GM21526 (cell line): Measurements from ENCODE around the gene SELP.

Experiments
- ATAC-seq: cut with Tn5 transposase; IDR thresholded peaks from one replicate; pipeline ENCODE4 v1.9.1; 2021; ENCODE audit warnings: moderate library complexity; ENCODE audit not compliant: unreplicated experiment, low FRiP score

Gene SELP

DNA sequence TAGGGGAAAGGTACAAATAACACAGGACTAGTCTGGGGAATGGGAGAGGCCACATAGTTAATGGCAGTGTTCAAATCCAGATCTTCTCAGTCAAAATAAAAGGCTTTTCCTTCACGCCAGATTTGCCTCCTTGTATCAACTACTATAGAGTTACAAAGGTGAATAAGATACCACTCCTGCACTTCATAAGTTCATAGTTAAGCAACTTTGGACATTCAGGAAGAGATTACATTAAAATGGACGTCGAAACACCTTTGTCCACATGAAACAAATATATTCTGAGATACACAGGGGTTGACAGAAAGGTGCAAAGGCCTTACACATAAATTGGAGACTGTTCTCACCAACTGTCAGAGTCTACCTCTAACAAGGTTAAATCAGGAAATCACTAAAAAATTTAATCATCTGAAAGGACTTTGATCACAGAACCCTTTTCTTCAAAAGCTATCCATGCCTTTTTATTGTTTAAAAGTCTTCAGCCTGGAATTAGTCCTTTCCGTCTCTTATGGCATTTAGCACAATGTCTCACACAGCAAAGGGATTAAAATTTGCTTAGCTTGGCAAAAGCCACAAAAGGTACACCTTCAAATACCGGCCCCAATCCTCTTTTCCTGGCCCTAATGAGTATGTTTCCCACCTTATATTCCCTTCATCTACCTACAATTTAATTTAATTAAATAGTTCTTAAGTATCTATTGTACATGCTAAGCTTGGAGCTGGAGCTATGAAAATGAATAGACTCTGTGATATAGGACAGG lies 51.8 kb downstream of the SELP start:
- ATAC-seq: no peak

DNA sequence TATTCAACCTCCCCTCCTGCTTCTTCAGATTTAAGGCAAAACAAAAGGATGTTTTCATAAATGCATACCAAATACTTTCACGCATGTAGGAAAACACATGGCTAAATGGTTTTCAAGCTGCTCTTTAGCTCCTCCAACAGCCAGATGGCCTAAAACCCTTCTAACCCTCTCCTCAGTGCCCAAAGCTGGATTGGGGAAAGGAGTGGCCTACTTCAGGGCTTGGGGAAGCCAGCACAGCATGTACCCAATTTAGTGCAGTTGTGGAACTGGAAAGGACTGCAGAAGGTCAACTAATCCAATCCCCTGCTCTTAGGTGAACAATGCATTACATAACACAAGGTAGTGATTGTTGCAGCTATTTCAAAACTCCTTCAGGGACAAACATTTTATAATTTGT lies 53.0 kb downstream of the SELP start:
- no peak for ATAC-seq

DNA sequence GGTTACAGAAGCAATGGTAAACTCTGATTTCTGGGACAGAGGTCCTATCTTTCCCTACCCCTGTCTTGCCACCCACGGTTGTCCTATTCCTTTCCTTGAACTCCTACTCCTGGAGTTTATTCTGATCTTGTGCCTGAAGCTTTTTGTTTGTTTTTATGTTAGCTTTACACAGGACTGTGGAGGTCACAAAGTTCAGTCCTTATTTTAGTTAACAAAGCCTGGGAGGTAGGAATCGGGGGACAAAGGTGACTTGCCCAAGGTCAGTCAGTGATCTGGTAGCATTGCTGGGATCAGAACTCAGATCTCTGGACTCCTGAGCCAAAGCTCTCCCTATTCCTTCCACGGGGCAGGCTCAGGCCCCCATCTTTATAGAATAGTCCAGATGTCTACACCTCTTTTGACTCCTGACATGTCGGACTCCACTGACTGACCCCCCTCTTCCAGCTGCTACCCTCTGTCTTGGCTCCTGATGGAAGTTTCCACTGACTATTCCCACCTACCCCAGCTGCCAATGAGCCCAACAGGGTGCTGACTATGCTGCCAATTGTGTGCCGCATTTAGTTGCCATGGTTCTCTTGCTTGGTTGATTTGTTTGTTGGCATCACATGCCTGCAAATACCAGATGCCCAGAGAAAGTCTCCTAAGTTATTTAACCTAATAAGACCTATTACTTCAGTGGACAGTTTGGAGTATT lies 53.5 kb downstream of the SELP start:
- ATAC-seq: no peak

DNA sequence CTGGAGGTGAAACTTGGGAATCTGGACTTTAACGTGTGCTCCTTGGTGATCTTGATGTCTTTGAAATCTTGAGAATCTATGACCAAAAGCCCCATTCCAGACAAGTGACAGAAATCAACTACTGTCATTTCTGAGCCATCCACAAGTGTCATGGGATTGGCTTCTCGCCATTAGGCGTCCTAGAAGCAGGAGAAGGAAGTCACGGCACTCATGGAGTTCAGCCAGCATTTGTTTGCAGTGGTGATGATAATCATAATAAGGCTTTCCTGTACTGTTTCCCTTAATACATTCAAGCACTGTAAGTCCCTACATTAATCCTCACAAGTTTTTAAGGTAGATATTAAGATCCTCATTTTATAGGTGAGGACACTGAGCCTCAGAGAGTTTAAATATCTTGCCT lies 55.6 kb downstream of the SELP start:
- no peak for ATAC-seq

DNA sequence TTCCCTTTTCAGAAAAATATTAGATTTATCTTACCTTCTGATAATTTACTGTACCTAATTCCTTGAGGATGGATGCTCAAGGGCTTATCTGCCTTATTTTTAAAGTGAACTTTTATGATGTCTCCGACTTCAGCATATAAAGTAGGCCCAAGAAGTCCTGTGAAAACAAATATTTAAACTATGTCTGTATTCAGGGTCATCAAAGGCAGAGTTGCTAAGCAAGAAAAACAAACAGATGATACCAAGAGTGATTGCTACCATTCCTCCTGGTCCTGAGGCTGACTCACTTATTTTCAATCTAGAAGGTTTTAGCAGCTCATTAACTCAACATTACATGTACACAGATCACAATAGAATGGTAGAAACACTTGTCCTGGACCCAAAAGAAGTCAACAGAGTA lies 57.7 kb downstream of the SELP start:
- no peak for ATAC-seq

DNA sequence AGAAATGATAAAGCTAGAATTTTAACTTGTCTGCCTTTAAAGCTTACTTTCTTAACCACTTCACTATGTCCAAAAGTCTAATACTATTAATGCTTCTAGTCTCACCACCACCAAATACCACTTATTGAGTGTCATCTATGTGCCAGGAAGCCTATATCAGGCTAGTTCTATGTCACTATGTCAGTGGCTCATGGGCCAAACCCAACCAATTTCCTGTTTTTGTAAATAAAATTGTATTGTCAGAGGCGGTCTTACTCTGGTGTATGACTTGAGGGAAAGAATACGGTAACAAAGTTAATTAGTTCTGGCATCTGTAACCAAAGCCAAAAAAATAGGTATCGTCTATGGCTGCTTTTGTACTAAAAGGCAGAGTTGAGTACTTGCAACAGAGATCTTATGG lies 58.5 kb downstream of the SELP start:
- ATAC-seq: no peak

DNA sequence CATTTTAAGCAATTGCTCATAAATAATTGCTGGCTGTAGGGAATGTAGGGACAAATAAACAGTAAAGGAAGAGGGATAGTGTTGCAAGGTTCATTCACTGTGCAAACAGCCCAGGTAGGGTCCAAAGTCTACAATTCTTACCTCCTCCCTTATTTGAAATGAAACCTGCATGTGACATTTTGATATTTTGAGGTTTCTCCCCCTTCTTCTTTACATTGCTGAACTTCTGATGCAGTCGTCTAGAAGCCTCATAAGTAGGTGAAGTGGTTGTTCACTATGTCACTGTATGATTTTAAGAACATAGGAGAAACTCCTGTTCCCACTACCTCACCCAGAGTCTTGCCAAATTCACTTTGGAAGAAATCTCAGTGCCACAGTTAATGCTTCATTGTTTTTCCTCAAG lies 59.8 kb downstream of the SELP start:
- no peak for ATAC-seq

DNA sequence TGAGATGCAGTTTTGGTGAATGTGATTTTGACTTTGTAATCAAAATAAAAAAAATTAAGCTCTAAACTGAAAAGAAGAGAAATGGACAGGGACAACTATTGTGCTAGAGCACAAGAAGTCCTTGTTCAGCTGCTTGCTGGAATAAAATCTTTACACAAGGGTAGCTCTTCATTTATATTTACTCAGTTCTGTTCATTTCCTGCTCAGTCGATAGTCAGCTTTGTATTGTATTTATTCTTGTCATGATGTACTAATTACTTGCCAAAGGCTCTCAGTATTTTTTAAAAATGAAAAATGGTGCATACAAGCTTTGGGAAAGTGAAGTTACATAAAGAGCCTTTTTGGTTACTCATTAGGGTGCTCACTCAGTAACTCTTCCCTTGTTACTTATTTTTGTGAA lies 61.4 kb downstream of the SELP start:
- no peak for ATAC-seq

DNA sequence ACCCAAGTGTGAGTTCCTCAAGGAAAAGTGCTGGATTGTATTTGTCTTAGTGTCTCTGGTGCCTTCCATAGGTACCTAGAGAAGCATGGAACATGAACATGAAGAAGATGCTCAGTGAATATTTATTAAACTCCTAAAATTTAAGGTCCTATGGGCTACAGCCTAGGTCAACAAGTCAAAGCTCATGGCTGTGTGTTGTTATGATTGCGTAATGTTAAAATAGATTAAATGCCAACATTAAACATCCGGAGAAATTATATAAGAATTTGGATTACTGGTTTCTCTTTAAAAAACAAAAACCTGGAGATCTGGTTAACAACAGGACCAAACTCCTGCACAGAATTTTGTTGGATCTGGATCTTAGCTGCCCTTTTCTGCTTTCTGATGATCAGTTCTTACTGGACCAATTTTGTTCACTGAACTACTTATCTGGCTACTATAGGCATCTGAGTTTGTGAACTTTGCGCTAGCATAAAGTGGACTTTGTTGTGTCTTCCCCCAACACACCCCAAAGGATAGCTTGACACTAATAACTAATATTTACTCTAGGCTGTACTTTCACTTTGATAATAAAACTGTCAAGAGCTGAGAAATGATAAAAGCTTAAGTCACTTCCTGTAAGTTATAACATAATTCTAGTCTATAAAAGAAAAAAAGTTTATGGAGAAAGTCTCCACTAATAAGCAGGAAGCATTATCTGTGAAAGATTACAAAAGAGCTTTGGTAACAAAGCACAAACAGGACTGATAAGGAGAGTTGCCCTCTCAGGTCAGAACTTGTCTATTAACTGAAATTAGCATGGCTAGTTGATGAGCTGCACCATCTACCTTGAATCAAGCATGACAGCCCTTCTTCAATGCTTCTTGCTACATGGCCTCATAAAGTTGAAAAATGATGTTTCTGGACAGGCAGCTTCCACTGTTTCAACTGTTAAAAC lies 64.3 kb downstream of the SELP start:
- ATAC-seq: no peak

DNA sequence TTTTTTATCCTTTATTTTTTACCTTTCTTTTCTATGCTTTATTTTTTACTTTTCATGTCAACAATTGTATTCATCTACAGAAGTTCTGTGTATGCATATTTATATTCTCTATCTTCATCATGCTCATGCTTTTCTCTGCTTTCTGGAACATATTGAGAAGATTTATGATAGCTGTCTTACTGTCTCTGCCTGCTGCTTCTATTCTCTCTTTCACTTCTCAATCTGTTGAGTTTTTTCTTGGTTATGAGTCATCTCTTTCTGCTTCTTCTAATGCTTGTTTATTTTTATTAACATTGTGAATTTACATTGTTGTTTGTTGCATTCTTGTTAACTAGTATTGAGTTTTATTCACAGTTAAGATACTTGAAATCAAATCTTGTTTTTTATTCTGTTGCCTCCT lies 66.3 kb downstream of the SELP start:
- ATAC-seq: no peak

DNA sequence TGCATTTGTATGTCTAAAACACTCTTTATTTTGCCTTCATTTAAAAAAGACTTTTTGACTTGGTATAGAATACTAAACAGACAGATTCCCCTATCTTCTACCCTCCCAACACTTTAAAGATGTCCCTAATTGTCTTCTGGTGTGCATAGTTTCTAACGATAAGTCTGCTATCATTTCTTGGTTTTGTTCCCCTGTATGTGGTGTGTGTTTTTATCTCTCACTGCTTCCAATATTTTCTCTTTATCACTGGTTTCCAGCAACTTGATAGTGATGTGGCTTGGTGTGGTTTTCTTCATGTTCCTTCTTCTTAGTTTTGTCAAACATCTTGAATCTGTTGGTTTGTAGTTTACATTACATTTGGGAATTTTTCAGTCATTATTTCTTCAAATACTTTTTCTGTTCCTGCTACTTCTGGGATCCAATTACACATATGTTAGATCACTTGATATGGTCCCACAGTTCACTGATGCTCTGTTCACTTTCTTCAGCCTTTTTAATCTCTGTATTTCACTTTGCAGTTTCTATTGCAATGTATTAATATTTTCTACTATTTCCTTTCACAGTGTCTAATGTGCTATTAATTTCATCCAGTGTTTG lies 66.8 kb downstream of the SELP start:
- no peak for ATAC-seq

DNA sequence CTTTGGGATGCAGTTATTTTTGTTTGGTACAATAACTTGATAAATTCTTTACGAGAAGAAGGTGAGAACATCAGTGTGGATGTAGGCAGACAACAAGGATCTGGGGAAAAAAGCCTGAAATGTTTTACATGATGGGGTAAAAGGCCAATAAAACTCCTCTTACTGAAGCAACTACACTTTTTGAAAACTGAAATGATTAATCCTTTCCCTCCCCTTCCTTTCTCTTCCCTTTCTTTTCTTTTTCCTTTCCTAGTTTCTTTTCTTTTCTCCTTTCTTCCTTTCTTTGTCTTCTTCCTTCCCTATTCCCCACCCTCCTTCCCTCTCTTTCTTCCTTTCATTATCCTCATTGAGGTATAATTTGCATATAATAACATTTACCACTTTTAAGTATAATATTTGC lies 68.2 kb downstream of the SELP start:
- ATAC-seq: no peak

DNA sequence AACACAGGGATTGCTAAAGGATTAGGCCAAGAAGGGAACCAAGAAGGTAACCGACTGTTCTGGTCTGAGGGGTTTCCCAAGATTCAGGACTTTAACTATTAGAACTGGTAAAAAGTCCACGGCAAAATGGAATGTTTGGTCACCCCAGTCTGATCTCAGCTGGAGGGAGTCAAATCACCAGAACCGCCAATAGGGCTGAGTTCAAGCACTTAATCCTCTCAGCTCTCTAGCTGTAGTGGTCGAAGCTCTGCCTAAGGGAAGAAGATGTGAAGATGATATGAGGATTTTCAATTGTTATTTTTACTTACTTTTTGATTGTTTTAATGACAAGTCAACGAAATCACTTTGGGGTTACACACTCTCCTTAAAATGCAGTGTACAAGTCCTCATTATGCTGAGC lies 72.8 kb downstream of the SELP start:
- no peak for ATAC-seq

DNA sequence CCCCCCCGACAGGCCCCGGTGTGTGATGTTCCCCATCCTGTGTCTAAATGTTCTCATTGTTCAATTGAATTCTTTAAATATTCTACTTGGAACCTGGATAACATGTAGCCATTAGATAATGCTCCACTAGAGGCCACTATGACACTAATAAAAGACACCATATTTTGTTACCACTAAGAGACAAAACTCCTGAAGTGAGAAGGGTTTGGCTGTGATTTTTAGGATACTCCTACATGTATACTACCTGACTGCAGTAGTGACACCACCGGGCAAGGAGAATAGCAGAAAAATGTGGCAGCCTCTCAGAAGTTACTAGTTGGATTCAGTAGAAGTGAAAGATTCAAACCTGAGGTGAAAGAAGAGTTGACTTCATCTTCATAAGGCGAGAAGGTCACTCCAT lies 79.6 kb downstream of the SELP start:
- ATAC-seq: peak; percentile 55

DNA sequence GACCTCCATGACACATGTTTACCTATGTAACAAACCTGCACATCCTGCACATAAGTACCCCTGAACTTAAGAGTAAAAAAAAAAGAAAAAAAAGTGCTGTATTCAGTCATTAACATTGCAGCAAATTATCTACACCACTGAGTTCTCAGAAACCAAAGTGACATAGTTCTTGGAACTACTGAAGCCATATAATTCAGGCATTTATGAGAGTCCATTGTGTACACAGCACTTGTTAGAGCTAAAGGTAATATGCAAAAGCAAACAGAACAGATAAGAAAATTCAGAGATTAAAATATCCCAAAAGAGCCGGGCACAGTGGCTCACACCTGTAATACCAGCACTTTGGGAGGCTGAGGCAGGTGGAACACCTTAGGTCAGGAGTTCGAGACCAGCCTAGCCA lies 81.6 kb downstream of the SELP start:
- no peak for ATAC-seq

DNA sequence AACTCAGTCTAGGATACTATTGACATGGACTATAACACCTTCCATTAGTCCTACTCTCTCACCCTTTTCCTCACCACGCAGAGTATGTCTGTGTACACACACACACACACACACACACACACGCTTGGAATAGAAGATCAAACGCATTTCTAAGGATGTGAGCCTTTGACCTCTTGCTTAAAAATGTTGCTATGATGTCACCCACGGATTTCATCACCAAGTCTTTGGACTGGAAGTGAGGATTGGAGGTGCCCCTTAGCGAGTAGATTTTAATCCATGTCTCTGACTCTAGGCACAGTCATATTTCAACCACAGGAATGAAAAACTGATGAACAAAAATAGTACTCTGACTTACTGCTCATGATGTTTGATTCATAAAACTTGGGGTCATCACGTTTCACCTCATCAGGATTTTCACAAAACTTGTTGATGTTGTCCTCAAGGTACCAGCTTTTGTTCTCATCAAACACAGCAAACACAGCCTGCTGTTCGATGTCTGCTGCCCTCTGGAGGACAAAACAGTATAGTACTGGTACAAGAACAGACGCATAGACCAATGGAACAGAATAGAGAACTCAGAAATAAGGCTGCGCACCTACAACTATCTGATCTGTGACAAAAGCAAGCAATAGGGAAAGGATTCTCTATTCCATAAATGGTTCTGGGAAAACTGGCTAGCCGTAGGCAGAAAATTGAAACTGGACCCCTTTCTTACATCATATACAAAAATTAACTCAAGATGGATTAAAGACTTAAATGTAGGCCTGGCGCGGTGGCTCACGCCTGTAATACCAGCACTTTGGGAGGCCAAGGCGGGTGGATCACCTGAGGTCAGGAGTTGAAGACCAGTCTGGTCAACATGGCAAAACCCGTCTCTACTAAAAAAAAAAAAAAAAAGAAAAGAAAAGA lies 83.6 kb downstream of the SELP start:
- ATAC-seq: no peak

DNA sequence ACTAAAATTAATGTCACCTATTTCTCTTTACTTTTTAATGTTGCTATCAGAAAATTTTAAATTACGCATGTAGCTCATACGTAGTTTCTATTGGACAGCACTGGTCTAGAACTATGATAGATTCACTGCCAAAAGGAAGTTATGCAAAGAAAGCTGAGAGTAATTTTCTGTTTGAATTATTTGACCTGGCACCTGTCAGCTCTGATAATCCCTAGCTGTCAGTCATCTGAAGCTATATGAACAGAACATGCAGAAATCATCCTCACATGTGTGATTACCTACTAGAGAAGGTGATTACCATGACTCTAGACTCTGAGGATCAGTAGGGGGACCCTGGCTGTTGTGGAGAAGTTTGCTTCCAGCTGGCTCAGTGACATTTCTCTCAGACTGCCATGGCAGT lies 84.5 kb downstream of the SELP start:
- ATAC-seq: no peak

DNA sequence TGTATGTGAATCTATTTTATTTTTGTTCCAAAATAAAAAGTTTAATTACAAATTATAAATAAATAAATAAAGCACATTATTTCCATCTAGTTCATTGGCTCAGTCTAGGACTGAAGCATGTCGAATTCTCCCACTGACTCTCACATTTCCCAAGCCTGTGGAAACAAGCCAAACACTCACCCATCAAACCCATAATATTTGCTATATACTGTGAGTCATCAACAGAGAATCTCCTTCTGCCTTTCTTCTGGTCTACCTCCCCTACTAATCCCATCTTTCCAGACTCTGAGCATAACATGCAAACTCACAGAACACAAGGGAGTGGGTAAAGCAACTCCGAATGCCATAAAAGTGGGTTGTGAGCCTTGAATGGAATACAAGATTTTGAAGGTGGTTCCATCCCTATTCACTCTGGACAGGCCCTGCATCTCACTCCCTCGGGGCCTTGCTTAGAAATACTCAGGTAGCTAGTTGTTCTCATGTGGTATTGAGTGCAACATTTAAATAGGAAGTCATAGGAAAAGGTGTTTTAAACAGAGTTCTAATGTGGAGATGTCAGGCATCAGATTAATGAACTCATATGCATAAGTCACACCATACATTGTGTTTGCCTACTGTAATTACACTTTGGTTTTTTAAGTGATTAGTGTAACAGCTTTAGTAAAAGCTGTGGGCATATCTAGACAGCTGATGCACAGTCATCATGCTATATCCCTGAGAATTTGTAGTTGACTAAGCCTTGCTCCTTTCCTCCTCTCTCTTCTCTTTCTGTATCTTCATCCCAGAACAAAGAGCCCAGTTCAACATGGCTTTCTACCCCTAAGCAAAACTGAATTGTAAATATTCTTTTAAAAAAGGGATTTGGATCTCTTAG lies 90.7 kb downstream of the SELP start:
- ATAC-seq: no peak
